EH (cell line): Measurements from ENCODE around the gene MPI.
"Not testable (repeated sequence)": the region's sequence is repeated elsewhere in the genome, so short reads cannot be mapped to it uniquely, and the experiment has no call there.

Source experiments
- DNase-seq: peaks from one replicate; pipeline ENCODE4 v3.0.0-alpha.2; 2015; ENCODE audit warnings: low read depth

The MPI gene

DNA sequence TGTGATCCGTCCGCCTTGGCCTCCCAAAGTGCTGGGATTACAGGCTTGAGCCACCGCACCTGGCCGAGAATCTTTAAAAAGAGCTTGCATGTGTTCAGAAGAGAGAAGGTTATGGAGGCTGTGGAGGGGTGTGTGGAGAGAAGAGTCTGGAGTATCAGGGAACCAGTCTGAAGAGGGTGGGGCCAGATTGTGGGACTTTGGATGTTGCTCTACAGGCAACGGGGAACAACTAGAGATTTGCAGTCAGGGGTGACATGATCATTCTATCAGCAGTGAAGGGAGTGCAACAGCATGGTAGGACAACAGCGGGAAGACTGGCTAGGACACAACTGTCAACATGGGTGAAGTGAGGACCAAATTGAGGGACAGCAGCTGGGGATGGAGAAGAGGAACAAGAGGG is 25.5 kb upstream of the MPI start:
- no peak for DNase-seq

- DNase-seq, result no peak
Observed at GRCh38 chr15:74865316-74865715, 24.5 kb upstream of the MPI start.

GRCh38 chr15:74866090-74866489 is 23.8 kb upstream of the MPI start:
- peak; percentile 72 for DNase-seq

- DNase-seq, result no peak
Observed at GRCh38 chr15:74867466-74868038, 22.3 kb upstream of the MPI start.

DNA sequence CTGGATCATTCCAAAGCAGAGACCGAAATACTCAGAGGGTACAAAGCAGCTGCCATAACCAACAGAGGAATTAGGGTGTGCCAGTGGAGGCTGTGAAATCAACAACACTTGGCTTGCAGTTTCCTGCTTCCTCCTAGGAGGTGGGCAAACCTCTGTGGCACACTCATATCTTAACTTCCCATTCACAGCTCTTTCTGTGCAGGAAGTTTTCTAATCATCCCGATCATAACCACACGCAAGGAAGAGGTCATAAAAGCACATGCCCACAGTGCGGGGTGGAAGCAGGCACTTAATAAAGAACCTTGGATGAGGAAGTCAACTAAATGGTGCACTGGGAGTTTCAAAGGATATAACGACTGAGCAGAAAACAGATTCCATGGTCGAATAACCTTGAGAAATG is 21.8 kb upstream of the MPI start:
- no peak for DNase-seq

GRCh38 chr15:74869372-74869725 is 20.5 kb upstream of the MPI start:
- peak; percentile 46 for DNase-seq

- peak; percentile 42 for DNase-seq
Observed at GRCh38 chr15:74869726-74870407, 20.0 kb upstream of the MPI start.

GRCh38 chr15:74870436-74871215 is 19.2 kb upstream of the MPI start:
- peak; percentile 60 for DNase-seq

DNA sequence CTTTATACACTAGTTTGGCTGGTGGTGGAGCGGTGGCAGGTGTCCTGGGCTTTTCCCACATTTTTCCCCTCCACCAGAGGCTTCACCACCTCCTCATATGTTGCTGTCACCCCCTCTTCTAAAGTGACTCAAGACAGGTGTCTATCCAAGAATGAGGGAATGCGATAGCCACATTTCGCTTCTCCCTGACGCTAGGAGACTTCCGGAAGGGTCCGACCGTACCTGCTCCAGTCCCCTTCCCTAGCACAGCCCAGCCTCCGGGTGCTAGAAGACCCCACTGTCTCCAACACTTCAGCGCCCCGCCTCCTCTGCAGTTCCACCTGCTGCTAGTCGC is 17.2 kb upstream of the MPI start:
- DNase-seq, result no peak

DNA sequence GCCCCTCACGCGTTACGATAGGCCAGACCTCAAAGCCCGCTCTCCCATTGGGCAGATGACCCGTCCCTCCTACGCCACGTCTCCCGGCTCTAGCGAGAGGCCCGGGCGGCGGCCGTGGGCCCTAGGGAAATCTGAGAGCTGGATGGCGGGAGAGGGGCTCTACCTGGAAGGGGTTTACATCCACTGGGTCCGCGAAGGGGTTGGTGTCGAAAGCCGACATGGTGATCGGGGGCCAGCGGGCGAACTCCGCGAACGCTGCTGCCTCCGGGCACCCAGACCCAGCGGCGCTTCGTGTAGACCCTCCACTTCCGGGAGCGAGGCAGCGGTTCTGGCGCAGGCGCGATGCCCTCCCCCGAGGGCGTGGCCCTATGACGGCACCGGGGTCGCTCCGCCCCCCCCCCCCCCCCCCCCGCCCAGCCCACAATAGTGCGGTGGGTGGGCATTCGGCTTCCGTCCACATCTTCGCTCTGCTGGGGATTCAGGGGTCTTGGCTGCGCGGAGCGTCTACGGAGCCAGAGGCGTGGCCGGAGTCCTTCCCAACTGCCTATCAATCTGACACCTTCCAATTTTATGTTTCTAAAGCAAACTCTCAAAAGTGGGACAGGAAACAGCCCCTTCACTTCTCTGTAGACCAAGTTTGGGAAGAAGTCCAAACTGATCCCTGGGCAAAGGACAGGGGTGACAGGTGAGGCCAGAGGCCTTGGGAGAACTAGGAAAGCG is 16.6 kb upstream of the MPI start, which contains the start of gene SCAMP2:
Gene SCAMP2 (minus strand): TSS at position 330 of the 720 bp plus-strand sequence. CDS start 110 bp downstream, at position 220.
- DNase-seq, result peak; percentile 96

GRCh38 chr15:74873756-74874424 is 16.0 kb upstream of the MPI start:
- peak; percentile 32 for DNase-seq

GRCh38 chr15:74878273-74878672 is 11.6 kb upstream of the MPI start:
- no peak for DNase-seq

DNA sequence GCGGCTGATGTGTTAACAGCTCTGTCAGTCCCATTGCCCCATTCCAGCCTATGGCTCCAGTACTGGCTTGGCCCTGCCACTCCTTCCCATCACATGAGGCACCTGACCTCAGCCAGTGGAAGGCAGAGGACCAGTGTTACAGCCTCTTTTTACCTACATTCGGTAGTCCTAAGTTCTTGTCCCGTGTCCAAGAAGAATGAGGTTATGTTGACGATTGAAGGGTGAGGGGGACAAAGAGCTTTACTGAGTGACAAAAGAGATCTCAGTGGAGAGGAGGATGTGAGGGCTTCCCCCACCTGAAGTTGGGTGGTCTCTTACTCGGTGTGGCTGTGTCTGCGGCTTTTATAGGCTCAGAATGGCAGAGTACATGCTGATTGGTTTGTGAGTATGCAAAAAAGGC is 7.3 kb upstream of the MPI start:
- DNase-seq, result no peak

DNA sequence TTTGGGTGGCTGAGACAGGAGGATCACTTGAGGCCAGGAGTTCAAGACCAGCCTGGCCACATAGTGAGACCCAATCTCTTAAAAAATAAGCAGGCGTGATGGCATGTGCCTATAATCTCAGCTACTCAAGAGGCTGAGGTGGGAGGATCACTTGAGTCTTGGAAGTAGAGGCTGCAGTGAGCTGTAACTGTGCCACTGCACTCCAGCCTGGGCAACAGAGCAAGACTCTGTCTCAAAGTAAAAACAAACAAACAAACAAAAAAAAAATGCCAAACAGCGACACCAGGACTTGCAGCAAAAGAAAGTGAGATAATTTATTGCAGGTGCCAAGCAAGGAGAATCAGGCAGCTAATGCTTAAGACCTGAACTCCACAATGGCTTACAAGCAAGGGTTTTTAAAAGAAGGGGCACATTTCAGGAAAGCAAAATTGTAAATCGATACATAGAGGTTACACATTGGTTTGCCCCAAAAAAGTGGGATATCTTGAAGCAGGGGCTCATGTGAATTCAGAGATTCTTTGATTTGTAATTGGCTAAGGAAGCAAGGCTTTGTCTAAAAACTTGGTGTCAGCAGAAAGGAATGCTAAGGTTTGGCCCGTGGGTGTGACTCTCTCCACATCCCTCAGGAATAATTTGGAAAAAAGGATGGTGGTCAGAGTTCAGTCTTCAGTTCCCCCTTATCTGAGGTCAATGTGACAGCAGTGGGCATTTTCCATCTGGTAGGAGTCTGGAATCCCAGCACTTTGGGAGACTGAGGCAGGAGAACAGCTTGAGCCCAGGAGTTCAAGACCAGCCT is 5.2 kb upstream of the MPI start:
- DNase-seq, result peak; percentile 42

DNA sequence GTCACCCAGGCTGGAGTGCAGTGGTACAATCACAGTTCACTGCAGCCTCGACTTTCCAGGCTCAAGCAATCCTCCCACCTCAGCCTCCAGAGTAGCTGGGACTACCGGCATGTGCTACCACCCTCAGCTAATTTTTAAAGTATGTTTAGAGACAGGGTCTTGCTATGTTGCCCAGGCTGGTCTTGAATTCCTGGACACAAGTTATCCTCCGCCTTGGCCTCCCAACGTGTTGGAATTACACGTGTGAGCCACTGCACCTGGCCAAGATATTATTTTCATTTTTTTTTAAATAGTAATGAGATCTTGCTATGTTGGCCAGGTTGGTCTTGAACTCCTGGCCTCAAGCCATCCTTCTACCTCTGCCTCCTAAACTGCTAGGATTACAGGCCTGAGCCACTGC is 4.4 kb upstream of the MPI start:
- DNase-seq, result no peak

DNA sequence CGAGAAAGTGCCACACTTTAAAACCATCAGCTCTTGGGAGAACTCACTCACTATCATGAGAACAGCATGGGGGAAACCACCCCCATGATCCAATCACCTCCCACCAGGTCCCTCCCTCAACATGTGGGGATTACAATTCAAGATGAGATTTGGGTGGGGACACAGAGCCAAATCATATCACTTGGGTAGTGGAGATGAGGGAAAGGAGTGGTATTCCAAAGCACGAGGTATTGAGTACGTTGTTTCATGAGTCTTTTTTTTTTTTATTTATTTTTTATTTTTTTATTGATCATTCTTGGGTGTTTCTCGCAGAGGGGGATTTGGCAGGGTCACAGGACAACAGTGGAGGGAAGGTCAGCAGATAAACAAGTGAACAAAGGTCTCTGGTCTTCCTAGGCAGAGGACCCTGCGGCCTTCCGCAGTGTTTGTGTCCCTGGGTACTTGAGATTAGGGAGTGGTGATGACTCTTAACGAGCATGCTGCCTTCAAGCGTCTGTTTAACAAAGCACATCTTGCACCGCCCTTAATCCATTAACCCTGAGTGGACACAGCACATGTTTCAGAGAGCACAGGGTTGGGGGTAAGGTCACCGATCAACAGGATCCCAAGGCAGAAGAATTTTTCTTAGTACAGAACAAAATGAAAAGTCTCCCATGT is 2.2 kb upstream of the MPI start:
- not testable (repeated sequence) for DNase-seq

DNA sequence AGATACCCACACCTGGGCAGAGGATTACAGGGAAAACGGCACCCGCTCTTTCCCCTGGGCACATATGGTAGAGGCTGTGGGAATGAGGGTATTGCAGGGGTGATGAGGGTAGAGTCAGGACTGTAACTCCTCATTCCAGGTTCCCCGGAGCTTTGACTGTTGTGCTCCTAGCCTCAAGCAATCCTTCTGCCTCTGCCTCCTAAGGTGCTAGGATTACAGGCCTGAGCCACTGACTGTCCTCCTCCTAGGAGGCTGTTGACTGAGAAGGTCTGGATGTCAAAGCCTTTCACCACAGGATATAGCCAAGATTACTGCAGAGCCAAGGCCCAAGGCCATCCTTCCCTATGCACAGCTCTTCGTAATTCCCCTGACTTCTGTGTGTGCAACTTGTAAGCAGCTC is 1.1 kb upstream of the MPI start:
- DNase-seq, result no peak

DNA sequence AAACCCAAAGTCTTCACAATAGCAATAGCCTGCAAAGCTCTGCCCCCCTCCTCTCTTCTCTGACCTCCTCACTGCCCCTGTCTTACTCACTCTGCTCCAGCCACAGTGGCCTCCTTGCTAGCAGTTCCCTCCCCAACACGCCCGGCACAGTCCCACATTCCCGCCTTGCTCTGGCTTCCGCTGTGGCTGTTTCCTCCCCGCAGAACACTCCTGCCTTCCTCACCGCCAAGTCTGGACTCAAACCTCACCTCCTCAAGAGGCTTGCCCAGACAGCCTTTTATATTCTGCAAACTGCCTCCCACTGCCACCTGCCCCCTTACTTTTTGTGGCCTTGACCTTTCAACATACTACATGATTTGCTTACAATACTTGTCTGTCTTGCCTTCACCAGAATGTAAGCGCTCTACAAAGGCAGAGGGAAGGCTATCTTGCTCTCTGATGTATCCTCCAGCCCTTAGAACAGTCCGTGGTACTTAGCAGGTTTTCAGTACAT is 406 bp upstream of the MPI start:
- DNase-seq, result peak; percentile 63

DNA sequence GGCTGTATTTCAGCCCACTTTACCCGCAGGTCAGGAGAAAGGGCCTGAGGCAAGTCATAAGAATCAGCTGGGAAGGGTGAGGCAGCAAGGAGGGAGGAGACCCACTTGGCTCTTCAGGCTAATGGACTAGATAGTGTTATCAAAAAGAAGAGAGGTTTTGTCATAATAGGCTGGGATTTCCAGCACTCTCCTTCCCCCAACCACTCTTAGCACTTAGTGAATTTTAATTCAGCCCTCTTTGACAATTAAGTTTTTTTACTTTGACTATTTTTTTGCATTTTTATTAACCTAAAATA is 771 bp downstream of the MPI start:
- DNase-seq, result no peak

GRCh38 chr15:74891469-74891868 is 1.6 kb downstream of the MPI start:
- DNase-seq, result no peak

GRCh38 chr15:74892313-74892712 is 2.5 kb downstream of the MPI start:
- no peak for DNase-seq
